SK-N-SH (cell line): ENCODE results near the gene OXCT1. TPM values are rescaled to one million over a fixed set of nuclear protein-coding genes. Genes with fewer than 3 reads are reported as not detected.
"Not testable (repeated sequence)": the region's sequence is repeated elsewhere in the genome, so short reads cannot be mapped to it uniquely, and the experiment has no call there.

ENCODE experiments used
- CTCF ChIA-PET: fragments of 300-600, 350-600 bp; formaldehyde crosslinking; extraction: SDS; loops from one replicate; lab custom pipeline; 2021; lab: Yijun Ruan, JAX
- POLR2A ChIA-PET: fragments of 350-600 bp; sonication (Branson Sonifier 250); formaldehyde crosslinking; extraction: SDS; loops from one replicate; lab custom pipeline; 2020; ENCODE audit warnings: antibody characterized with exemption, inconsistent platforms; lab: Yijun Ruan, JAX
- DNase-seq: peaks from one replicate; pipeline ENCODE4 v3.0.0; 2012
- H2AFZ ChIP-seq: fragments of 200-600 bp; sonication (generic); 2 replicates; pipeline ENCODE4 v1.8.1; 2016; ENCODE audit warnings: antibody characterized with exemption, mild to moderate bottlenecking, low read depth
- H3F3A ChIP-seq: fragments of 200-600 bp; sonication (generic); replicated peaks from 2 replicates; pipeline ENCODE3; 2016; ENCODE audit warnings: antibody characterized with exemption, mild to moderate bottlenecking; ENCODE audit not compliant: insufficient read depth
- H3K27ac ChIP-seq, 2 experiments: fragments of 200-500 bp in 1 of 2; fragments of 200-600 bp in 1 of 2; sonication (Bioruptor generic) in 1 of 2; sonication (generic), shearing (Covaris generic) in 1 of 2; 2 replicates each; pipeline versions ENCODE4 v1.5.1 to v1.6.1; 2014 to 2016; ENCODE audit warnings: low read depth in 2 of 2, inconsistent platforms in 1 of 2, low read length in 1 of 2, mild to moderate bottlenecking in 1 of 2, mixed read lengths in 1 of 2
- H3K27me3 ChIP-seq: fragments of 200-600 bp; sonication (generic), shearing (Covaris generic); 2 replicates; pipeline ENCODE4 v1.6.1; 2016; ENCODE audit warnings: mixed run types; ENCODE audit not compliant: insufficient read depth
- H3K36me3 ChIP-seq, 2 experiments: fragments of 200-500 bp in 1 of 2; fragments of 200-600 bp in 1 of 2; sonication (Bioruptor generic) in 1 of 2; sonication (generic) in 1 of 2; replicated peaks in 1 of 2; 2 replicates each; pipeline versions ENCODE3 to v1.5.1; 2014 to 2016; ENCODE audit warnings: low read length in 1 of 2, mild to moderate bottlenecking in 1 of 2; ENCODE audit not compliant: insufficient read depth in 2 of 2, control insufficient read depth in 1 of 2
- H3K4me1 ChIP-seq, 2 experiments: fragments of 200-500 bp in 1 of 2; fragments of 200-600 bp in 1 of 2; sonication (Bioruptor generic) in 1 of 2; sonication (generic), shearing (Covaris generic) in 1 of 2; 2 replicates each; pipeline versions ENCODE4 v1.5.1 to v1.6.1; 2014 to 2016; ENCODE audit warnings: low read depth in 1 of 2, low read length in 1 of 2, mixed run types in 1 of 2; ENCODE audit not compliant: insufficient read depth in 2 of 2, control insufficient read depth in 1 of 2
- H3K4me2 ChIP-seq: fragments of 200-600 bp; sonication (generic), shearing (Covaris generic); 2 replicates; pipeline ENCODE4 v1.6.1; 2017; ENCODE audit warnings: mixed run types
- H3K4me3 ChIP-seq, 2 experiments: fragments of 200-500 bp in 1 of 2; fragments of 200-600 bp in 1 of 2; sonication (Bioruptor generic) in 1 of 2; sonication (generic), shearing (Covaris generic) in 1 of 2; 2 replicates each; pipeline versions ENCODE4 v1.5.1 to v1.8.1; 2014 to 2016; ENCODE audit warnings: low read depth in 2 of 2, inconsistent platforms in 1 of 2, low read length in 1 of 2, mild to moderate bottlenecking in 1 of 2, mixed read lengths in 1 of 2, moderate library complexity in 1 of 2
- H3K79me2 ChIP-seq: fragments of 200-600 bp; sonication (generic); 2 replicates; pipeline ENCODE4 v1.8.1; 2017; ENCODE audit warnings: mild to moderate bottlenecking; ENCODE audit not compliant: insufficient read depth
- H3K9ac ChIP-seq: fragments of 200-600 bp; sonication (generic); 2 replicates; pipeline ENCODE4 v1.6.1; 2017; ENCODE audit warnings: mixed run types
- H3K9me2 ChIP-seq: fragments of 200-600 bp; sonication (generic); 2 replicates; pipeline ENCODE4 v1.6.1; 2017; ENCODE audit warnings: mixed run types
- H3K9me3 ChIP-seq: fragments of 200-600 bp; sonication (generic); 2 replicates; pipeline ENCODE4 v1.6.1; 2017; ENCODE audit warnings: mixed run types, mild to moderate bottlenecking, moderate library complexity
- H4K20me1 ChIP-seq: fragments of 200-600 bp; sonication (generic); 2 replicates; pipeline ENCODE4 v1.6.1; 2017; ENCODE audit warnings: mild to moderate bottlenecking, mixed run types; ENCODE audit not compliant: insufficient read depth
- FOSL2 ChIP-seq: IDR thresholded peaks from 2 replicates; pipeline ENCODE4 v1.4.0; 2012; ENCODE audit warnings: low read depth, mild to moderate bottlenecking, moderate library complexity, borderline replicate concordance
- MXI1 ChIP-seq: IDR thresholded peaks from 2 replicates; pipeline ENCODE4 v1.6.1; 2012; ENCODE audit warnings: mild to moderate bottlenecking, low read depth, low read length, improper control_type of control experiment
- NRF1 ChIP-seq: IDR thresholded peaks from 2 replicates; pipeline ENCODE4 v1.6.1; 2012; ENCODE audit warnings: low read depth, mild to moderate bottlenecking, low read length
- RAD21 ChIP-seq: IDR thresholded peaks from 2 replicates; pipeline ENCODE4 v1.6.1; 2012; ENCODE audit warnings: mild to moderate bottlenecking, low read length
- RFX5 ChIP-seq: IDR thresholded peaks from 2 replicates; pipeline ENCODE4 v1.6.1; 2012; ENCODE audit warnings: mild to moderate bottlenecking, improper control_type of control experiment, low read length
- RXRA ChIP-seq: IDR thresholded peaks from 2 replicates; pipeline ENCODE4 v1.4.0; 2012; ENCODE audit warnings: low read depth, mild to moderate bottlenecking, borderline replicate concordance
- SIN3A ChIP-seq: IDR thresholded peaks from 2 replicates; pipeline ENCODE4 v1.6.1; 2012; ENCODE audit warnings: low read depth, mild to moderate bottlenecking, low read length, moderate library complexity, borderline replicate concordance
- SMC3 ChIP-seq: IDR thresholded peaks from 2 replicates; pipeline ENCODE4 v1.6.1; 2012; ENCODE audit warnings: low read depth, low read length, improper control_type of control experiment
- TCF12 ChIP-seq: IDR thresholded peaks from 2 replicates; pipeline ENCODE4 v1.4.0; 2012
- YY1 ChIP-seq: IDR thresholded peaks from 2 replicates; pipeline ENCODE4 v1.4.0; 2012; ENCODE audit warnings: low read depth, mild to moderate bottlenecking
- WGBS: methylation state at CpG from one replicate; pipeline ENCODE4 v1.1.6; 2017; ENCODE audit warnings: low lambda C conversion rate; 5-methylcytosine and 5-hydroxymethylcytosine counted together
- polyA plus RNA-seq, 3 experiments: library from polyadenylated mRNA; depleted of rRNA; stranded (reverse); fragments of >200 nt; gene quantifications; 2 replicates each; pipeline ENCODE4 v1.2.3, GENCODE V29; 2012
- TF ChIP-seq, protein P1 (sequence below): IDR thresholded peaks from 2 replicates; pipeline ENCODE4; 2012
- TF ChIP-seq, protein P2 (sequence below): IDR thresholded peaks from 2 replicates; pipeline ENCODE4 v1.4.0; 2012; ENCODE audit warnings: low read depth
- TF ChIP-seq, protein P3 (sequence below): fragments of 200-600 bp; sonication (generic); IDR thresholded peaks from 2 replicates; pipeline ENCODE4 v1.6.1; 2017; ENCODE audit warnings: antibody characterized with exemption, mild to moderate bottlenecking, moderate library complexity

Gene OXCT1
- polyA plus RNA-seq, 1 of the 3 experiments (the other 2 are of a cell fraction): 11.7 TPM

DNA sequence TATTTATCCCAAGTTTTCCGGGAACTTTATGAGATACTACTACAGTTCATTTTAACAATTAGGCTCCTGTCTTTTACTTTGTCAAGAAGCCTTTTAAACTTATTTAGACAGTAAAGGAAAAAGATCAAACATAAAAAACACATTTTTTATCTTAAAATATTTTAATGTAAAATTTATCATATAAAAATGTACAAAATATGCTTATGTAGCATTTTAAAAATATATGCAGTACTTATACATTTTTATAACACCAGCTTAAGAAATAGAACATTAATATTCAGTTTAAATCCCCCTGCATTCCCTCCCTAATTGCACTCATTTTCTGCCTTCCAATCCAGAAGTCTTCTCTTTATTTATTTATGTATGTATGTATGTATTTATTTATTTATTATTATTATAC lies 24.5 kb downstream of the OXCT1 start:
- H4K20me1 ChIP-seq, H3K9me2 ChIP-seq, H3K9ac ChIP-seq, H3K79me2 ChIP-seq, H3F3A ChIP-seq, H2AFZ ChIP-seq, H3K4me1 ChIP-seq, H3K27ac ChIP-seq, DNase-seq, H3K27me3 ChIP-seq, H3K4me3 ChIP-seq, H3K4me2 ChIP-seq, H3K9me3 ChIP-seq, POLR2A ChIA-PET: not testable (repeated sequence)
- 98% methylated on average over 1 of the region's 1 CpG for WGBS
- peaks cover 26% of the 10 kb centered on the region in 2 experiments for H3K36me3 ChIP-seq
- CTCF ChIA-PET: interaction anchor here (0.7 to 3.5 kb wide), 3 partner anchors 51 to 941 kb away, joined by 3 to 44 read pairs (median 4); no protein-coding TSS in a partner anchor

DNA sequence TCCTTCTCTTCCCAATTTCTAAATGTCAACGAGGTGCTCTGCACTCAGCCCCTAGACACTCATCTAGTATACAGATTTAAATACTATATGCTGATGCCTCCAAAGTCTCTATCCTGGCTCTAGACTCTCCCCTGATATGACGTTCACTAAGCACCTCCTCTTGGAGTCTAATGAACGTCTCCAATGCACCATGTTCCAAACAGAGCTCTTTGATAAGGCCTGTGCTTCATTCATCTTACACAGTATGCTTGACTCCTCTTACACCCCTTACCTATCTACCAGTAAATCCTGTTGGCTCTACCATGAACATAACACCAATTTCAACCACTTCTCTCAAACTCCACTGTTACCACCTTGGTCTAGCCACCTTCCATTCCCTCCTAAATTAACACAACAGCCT lies 25.7 kb downstream of the OXCT1 start:
- DNase-seq: no peak
- no peak overlapping the region for H3K9ac ChIP-seq
- H3K4me3 ChIP-seq: no peak overlapping the region
- H3K4me2 ChIP-seq: no peak overlapping the region
- H3K27ac ChIP-seq: no peak overlapping the region
- WGBS: 87% methylated on average over 3 of the region's 3 CpGs
- H3F3A ChIP-seq: peaks cover 7% of the 10 kb centered on the region
- H2AFZ ChIP-seq: no peak overlapping the region
- ChIA-PET POLR2A (no interaction called here), CTCF (interaction anchor here (0.6 to 3.5 kb wide), 21 partner anchors 9 to 965 kb away, joined by 3 to 44 read pairs (median 4); partner anchors contain the start of genes C7 and PLCXD3)
- TF ChIP-seq NRF1 (no peak), FOSL2 (no peak), YY1 (no peak), RXRA (no peak)
- TF ChIP-seq, protein P1, sequence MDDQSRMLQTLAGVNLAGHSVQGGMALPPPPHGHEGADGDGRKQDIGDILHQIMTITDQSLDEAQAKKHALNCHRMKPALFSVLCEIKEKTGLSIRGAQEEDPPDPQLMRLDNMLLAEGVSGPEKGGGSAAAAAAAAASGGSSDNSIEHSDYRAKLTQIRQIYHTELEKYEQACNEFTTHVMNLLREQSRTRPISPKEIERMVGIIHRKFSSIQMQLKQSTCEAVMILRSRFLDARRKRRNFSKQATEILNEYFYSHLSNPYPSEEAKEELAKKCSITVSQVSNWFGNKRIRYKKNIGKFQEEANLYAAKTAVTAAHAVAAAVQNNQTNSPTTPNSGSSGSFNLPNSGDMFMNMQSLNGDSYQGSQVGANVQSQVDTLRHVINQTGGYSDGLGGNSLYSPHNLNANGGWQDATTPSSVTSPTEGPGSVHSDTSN: no peak
- TF ChIP-seq, protein P2, sequence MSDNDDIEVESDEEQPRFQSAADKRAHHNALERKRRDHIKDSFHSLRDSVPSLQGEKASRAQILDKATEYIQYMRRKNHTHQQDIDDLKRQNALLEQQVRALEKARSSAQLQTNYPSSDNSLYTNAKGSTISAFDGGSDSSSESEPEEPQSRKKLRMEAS: no peak
- H3K4me1 ChIP-seq: no peaks in the 10 kb centered on the region; a peak in 1 of 4 replicates
- H4K20me1 ChIP-seq: no peaks in the 10 kb centered on the region
- peaks cover 15 to 20% of the 10 kb centered on the region in 2 experiments for H3K36me3 ChIP-seq
- H3K9me3 ChIP-seq: no peaks in the 10 kb centered on the region
- no peaks in the 10 kb centered on the region for H3K79me2 ChIP-seq
- H3K9me2 ChIP-seq: no peaks in the 10 kb centered on the region
- H3K27me3 ChIP-seq: no peaks in the 10 kb centered on the region

DNA sequence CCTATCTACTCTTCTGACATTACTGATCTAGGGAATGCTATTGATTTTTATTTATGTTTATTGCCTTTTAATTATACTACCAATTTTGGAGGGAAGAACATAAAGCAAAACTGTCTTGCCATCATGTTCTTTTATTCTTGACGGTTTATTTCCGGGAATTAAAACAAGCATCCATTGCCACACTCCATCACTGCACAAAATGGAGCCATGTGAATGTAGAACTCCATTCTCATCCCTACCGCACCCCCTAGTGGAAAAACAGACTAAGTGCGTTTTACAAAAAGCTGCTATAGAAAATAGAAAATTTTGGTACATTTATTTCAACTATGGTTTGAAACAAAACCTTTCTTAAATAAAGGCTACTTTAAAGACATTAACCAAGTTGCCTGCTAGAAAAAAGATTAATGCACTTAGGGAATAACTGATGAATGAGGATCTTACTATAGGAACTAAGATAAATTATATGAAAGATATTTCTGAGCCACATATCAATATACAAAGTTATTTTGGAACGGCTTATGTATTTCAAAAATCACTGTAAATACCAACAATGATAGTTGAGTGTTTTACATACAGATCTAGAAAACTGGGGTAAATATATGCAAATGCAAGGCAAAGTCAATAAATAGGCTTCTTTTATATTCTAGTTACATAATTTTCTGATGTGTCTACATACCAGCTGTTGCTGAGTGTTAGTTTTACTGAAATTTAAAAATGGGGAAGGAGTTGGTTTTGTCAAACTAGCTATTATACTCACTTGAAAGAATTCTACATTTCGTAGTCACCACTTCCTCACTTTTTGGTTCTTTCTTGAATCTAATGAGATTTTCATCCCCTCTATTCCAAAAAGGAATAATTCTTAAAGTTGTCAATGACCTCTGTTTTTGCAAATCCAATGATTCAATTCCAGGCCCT lies 26.5 kb downstream of the OXCT1 start:
- peak; percentile 35 for DNase-seq
- peaks cover 9 to 14% of the 10 kb centered on the region in 2 experiments for H3K36me3 ChIP-seq
- H4K20me1 ChIP-seq: no peaks in the 10 kb centered on the region
- no peak overlapping the region for H3K9ac ChIP-seq
- H2AFZ ChIP-seq: peak overlapping the region; percentile 42; the same call in 1 of the 2 replicates
- no peaks in the 10 kb centered on the region for H3K9me2 ChIP-seq
- WGBS: 25% methylated on average over 6 of the region's 6 CpGs
- no peaks in the 10 kb centered on the region; a peak in 1 of 4 replicates for H3K4me1 ChIP-seq
- no peak overlapping the region for H3K4me2 ChIP-seq
- no peaks in the 10 kb centered on the region for H3K79me2 ChIP-seq
- POLR2A ChIA-PET: interaction anchor here (0.6 to 1.0 kb wide), 2 partner anchors 17 to 335 kb away, joined by 3 read pairs; no protein-coding TSS in a partner anchor
- H3K27me3 ChIP-seq: no peaks in the 10 kb centered on the region
- peaks cover 7% of the 10 kb centered on the region for H3F3A ChIP-seq
- no peaks in the 10 kb centered on the region for H3K9me3 ChIP-seq
- CTCF ChIA-PET: interaction anchor here (0.5 to 3.5 kb wide), 74 partner anchors 9 to 964 kb away, joined by 3 to 44 read pairs (median 4); partner anchors contain the start of genes C7 and PLCXD3
- H3K4me3 ChIP-seq: no peak overlapping the region; a peak in 1 of 4 replicates
- H3K27ac ChIP-seq: no peak overlapping the region
- TF ChIP-seq SIN3A (no peak), YY1 (peak; percentile 72; the same call in 1 of the 2 replicates), NRF1 (0 out of 2 replicates have a peak, but pooled peaks have one; percentile 9), MXI1 (peak; percentile 58; the same call in 1 of the 2 replicates), TCF12 (no peak), SMC3 (peak; percentile 93), RAD21 (peak; percentile 100), RFX5 (0 out of 2 replicates have a peak, but pooled peaks have one; percentile 38)
- TF ChIP-seq, protein P3, sequence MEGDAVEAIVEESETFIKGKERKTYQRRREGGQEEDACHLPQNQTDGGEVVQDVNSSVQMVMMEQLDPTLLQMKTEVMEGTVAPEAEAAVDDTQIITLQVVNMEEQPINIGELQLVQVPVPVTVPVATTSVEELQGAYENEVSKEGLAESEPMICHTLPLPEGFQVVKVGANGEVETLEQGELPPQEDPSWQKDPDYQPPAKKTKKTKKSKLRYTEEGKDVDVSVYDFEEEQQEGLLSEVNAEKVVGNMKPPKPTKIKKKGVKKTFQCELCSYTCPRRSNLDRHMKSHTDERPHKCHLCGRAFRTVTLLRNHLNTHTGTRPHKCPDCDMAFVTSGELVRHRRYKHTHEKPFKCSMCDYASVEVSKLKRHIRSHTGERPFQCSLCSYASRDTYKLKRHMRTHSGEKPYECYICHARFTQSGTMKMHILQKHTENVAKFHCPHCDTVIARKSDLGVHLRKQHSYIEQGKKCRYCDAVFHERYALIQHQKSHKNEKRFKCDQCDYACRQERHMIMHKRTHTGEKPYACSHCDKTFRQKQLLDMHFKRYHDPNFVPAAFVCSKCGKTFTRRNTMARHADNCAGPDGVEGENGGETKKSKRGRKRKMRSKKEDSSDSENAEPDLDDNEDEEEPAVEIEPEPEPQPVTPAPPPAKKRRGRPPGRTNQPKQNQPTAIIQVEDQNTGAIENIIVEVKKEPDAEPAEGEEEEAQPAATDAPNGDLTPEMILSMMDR: peak; percentile 93
- TF ChIP-seq, protein P2: peak; percentile 15; the same call in 1 of the 2 replicates
